GM12801 (cell line): ENCODE measurements around the gene ALOX15.

Experiments
- TF ChIP-seq, protein P1 (sequence below): IDR thresholded peaks from one replicate; pipeline ENCODE4 v1.5.1; 2011; ENCODE audit warnings: control low read depth; ENCODE audit not compliant: insufficient read length; ENCODE audit errors: extremely low read depth

The ALOX15 gene

DNA sequence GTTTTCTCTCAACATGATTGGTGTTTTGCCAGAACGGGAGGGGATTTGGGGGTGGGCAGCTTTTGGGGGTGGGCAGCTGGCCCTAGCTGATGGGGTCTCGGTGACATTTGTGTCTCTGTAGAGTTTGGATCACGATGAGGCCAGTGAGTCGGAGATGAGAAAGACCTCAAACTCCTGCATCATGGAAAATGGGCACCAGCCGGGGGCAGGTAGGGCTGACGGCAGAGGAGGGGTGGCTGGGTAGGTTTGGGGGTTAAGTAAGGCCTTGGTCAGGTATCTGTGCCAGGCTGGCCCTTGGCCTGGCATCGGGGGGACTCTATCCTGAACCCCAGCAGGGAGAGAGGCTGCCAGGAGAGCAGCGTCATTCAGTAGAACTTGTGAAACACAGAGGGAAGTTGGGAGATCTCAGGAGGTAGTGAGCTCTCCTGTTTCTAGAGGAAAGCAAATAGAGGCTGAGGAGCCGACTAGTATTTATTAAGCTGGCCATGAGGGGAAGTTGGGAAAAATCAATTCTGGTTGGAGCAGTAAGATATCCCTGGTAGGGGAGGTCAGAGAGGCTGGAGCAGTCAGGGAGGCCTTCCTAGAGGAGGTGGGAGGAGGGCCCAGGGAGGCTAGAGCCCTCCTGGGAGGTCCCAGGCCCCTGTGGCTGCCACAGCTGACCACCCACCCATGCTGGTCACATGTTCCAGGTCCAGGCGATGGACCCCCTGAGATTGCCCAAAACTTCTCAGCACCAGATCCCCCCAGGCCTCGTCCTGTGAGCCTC lies 49.1 kb downstream of the ALOX15 start:
- TF ChIP-seq, protein P1, sequence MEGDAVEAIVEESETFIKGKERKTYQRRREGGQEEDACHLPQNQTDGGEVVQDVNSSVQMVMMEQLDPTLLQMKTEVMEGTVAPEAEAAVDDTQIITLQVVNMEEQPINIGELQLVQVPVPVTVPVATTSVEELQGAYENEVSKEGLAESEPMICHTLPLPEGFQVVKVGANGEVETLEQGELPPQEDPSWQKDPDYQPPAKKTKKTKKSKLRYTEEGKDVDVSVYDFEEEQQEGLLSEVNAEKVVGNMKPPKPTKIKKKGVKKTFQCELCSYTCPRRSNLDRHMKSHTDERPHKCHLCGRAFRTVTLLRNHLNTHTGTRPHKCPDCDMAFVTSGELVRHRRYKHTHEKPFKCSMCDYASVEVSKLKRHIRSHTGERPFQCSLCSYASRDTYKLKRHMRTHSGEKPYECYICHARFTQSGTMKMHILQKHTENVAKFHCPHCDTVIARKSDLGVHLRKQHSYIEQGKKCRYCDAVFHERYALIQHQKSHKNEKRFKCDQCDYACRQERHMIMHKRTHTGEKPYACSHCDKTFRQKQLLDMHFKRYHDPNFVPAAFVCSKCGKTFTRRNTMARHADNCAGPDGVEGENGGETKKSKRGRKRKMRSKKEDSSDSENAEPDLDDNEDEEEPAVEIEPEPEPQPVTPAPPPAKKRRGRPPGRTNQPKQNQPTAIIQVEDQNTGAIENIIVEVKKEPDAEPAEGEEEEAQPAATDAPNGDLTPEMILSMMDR: no peak

DNA sequence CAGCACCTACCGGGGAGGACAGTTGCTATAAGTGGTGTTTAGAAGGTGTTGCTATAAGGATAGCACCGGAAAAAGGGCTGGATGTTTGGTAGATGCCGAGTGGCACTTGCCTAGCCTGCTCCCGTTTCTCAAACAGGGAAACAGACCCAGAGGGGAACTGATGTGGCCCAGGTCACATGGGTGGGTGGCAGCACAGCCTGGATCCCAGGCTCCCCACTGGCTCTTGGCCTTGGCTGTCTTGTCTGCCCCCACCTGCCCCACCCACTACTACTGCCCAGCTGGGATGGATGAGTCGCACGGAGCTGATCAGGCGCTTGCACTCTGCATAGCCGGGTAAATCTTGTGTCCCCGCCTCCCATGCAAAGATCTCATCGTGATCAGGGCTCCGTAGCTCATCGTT lies 49.9 kb downstream of the ALOX15 start:
- TF ChIP-seq, protein P1: no peak

DNA sequence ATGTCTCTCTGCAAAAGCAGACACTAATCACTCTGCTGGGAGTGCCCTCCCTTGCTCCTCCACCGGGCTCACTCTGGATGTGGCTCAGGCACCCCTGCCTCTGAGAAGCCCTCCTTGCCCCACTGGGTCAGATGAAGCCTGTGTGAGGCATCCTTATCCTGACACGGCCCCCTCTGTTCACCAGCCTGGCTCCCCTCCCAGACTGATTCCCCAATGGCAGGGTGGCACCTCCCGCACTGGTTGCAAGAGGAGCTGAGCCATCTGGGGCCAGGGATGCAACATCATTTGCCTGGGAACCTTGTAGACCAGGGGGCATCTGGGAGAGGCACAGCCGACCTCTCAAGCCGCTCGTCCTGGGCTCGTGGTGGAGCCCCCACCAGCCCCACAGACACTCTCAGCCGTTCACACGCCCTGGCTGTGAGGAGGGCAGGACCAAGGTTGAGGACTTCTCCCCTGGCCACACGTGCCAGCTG lies 50.5 kb downstream of the ALOX15 start:
- TF ChIP-seq, protein P1: no peak

DNA sequence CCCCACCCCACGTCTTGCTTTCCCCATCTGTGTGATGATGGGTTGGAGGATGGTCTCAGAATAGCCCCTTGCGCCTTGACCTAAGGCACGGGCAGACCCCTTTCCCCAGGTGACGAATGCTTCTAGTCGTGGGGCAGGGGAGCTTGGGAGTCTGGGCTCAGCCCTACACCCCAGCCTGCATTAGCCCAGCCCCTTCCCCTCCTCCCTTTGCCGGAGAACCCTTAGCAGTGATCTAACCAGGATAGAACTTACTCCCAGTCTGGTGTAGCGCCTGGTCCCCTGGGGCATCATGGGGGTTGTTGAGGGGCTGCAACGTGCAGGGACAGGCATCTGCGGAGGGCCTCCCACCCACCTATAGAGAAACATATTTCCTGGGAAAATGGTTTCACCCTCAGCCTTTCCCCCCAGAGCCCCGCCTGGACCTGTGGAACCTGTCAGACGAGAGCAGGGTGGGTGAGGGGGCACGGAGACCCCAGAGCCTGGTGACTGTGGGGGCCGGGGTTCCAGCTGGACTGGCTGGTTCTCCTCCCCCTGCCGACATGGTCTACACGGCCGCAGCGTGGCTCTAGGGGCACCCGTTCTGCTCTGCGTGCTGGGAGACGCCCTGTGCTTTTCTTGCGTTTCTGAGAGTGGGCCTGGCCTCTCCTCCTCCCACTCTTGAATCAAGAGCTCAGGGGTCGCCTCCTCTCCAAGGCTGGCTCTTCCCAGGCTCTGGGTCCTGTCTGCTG lies 52.4 kb downstream of the ALOX15 start:
- TF ChIP-seq, protein P1: no peak

DNA sequence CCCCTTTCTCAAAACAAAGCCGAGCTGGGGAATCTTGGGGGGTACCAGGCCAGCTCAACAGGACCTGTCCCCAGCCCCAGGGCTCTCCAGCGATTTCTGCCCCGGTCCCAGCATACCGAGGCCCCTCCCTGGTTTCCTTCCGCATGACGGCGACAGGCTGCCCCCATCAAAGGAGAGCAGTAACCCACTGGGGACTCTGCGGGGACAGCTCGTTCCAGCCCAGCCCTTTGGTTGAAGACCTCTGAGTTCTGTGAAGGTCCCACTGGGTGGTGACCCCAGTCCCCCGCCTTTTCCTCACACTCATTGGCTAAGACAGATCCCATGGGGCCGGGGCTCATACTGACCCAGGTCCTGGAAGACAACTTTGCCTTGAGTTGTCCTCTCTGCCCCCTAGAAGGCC lies 53.1 kb downstream of the ALOX15 start:
- TF ChIP-seq, protein P1: no peak

DNA sequence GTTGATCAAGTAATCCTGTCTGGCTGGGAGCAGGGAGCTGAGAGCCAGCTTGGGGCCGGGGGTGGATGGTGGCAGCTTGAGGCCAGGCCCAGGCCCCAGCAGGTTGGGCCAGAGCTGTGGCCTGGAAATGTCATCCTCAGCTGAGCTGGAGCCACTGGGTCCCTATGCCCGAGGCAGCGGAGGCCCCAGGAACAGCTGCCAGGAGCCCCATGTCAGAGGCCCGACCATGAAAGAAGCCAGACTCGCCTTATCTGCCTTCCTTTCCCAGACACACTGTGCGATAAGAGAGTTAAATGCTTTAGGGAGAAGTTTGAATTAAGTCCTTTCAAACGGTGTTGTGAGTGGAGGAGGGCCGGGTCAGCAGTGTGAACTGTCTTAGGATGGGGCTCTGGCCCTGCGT lies 53.7 kb downstream of the ALOX15 start:
- TF ChIP-seq, protein P1: no peak

DNA sequence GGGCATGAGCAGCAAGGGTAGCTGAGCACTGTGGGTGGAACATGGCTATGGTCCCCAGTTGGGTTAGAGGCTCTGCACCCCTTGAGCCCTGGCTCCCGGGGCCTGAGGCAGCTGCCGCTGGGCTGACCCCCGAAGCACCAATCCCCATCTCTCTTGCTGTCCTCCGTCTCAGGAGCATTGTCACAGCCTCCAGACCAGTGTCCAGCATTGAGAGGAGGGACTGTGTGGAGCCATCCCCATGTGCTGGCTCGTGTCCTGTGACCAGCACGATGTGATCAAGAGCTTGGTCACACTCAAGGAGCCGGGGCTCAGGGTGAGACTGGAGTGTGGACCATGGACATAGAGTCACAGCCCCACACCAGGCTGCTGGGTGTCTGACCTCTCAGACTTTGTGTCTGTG lies 54.3 kb downstream of the ALOX15 start:
- TF ChIP-seq, protein P1: no peak
